ENCODE results near the gene TRIM59.

DNA sequence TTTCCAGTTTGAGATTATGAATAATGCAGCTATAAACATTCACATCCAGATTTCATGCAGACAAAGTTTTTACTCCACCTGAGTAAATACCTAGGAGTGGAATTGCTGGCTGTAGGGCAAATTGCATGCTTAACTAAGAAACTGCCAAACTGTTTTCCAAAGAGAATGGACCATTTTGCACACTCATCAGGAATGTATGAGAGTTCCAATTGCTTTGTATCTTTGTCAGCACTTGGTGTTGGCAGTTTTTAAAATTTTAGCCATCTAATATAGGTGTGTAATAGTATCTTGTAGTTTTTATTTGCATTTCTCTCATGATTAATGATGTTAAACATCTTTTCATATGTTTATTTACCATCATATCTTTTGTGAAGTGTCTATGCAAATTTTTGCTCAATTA lies 40.6 kb upstream of the TRIM59 start:
- TF ChIP-seq, protein P1, sequence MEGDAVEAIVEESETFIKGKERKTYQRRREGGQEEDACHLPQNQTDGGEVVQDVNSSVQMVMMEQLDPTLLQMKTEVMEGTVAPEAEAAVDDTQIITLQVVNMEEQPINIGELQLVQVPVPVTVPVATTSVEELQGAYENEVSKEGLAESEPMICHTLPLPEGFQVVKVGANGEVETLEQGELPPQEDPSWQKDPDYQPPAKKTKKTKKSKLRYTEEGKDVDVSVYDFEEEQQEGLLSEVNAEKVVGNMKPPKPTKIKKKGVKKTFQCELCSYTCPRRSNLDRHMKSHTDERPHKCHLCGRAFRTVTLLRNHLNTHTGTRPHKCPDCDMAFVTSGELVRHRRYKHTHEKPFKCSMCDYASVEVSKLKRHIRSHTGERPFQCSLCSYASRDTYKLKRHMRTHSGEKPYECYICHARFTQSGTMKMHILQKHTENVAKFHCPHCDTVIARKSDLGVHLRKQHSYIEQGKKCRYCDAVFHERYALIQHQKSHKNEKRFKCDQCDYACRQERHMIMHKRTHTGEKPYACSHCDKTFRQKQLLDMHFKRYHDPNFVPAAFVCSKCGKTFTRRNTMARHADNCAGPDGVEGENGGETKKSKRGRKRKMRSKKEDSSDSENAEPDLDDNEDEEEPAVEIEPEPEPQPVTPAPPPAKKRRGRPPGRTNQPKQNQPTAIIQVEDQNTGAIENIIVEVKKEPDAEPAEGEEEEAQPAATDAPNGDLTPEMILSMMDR (IDR thresholded peaks at IDR 0.05): no peak
- TF ChIP-seq POLR2A (IDR thresholded peaks at IDR 0.05): no peak
